Measurements from ENCODE around the gene ARPC3. TPM values are rescaled to one million over a fixed set of nuclear protein-coding genes. Genes with fewer than 3 reads are reported as not detected.
A peak's percentile ranks its signal among the peaks of the same experiment; 100 is the strongest.

Gene ARPC3
- total and polyA plus RNA-seq, 9 of the 15 experiments (the other 6 are each of a cell fraction or from before 2014, with no cell fraction given): 74.2 to 575 (median 345) TPM

DNA sequence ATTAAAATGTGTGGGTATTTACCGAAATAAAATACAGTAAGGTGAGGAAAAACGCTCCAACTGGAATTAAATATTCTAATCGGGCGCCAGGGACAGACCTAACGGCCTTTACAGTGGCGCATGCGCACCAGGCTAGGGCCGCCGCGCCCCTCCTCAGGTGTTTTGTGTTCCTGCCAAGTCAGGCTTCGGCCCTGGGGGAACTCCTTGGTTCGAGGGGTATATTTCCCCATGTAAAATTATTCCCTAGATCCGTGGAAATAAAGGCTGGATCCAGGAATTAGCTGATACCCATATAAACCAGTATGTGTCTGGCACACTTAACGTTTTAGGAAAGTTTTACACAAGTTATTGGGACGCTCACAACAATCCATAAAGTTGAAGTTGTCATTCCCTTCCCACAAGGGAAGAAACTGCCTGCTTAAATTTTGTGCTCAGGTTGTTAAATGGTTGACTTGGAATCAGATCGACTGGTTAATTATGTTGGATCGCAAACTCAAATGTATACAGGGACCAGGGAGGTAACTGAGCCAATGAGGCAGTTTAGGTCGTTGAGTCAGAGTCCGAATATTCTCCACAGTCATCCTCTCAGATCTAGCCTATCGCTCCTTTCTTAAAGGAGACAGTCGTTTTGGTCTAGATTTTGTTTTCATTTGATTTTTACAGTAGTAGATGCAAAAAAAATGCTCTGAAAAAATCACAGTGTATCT lies 46.0 kb downstream of the ARPC3 start (continued):
- TF ChIP-seq FOSL1 (tag; conservative IDR thresholded peaks at IDR 0.05) (no peak; the same call in 1 of the 2 replicates), ZNF311 (CRISPR knock-in tag; IDR thresholded peaks at IDR 0.05) (0 out of 2 replicates have a peak, but pooled peaks have one; percentile 32), CEBPB (tag; IDR thresholded peaks at IDR 0.05) (no peak), RBM15 (IDR thresholded peaks at IDR 0.05; ENCODE audit: insufficient read depth, low read length) (no peak), BRD4 (IDR thresholded peaks at IDR 0.05) (no peak), ZNF232 (CRISPR knock-in tag; IDR thresholded peaks at IDR 0.05) (no peak), ETV5 (CRISPR knock-in tag; IDR thresholded peaks at IDR 0.05; ENCODE audit: low read depth) (no peak), THAP7 (CRISPR knock-in tag; IDR thresholded peaks at IDR 0.05) (no peak), SREBF1 (IDR thresholded peaks at IDR 0.05; ENCODE audit: borderline replicate concordance, low read depth, low read length) (no peak), SMAD1 (IDR thresholded peaks at IDR 0.05; ENCODE audit: low read depth, low read length, partially characterized antibody) (peak; percentile 72), HCFC1 (IDR thresholded peaks at IDR 0.05; ENCODE audit: low read depth, low read length) (no peak), KDM2B (CRISPR knock-in tag; IDR thresholded peaks at IDR 0.05) (no peak), TAF7 (tag; IDR thresholded peaks at IDR 0.05) (peak; percentile 26; the same call in 1 of the 2 replicates), ZNF589 (CRISPR knock-in tag; IDR thresholded peaks at IDR 0.05; ENCODE audit: low read depth) (no peak), SUPT5H (IDR thresholded peaks at IDR 0.05) (peak; percentile 24), LEF1 (IDR thresholded peaks at IDR 0.05) (0 out of 2 replicates have a peak, but pooled peaks have one; percentile 19), MYBL2 (IDR thresholded peaks at IDR 0.05; ENCODE audit: low read depth) (peak; percentile 45; the same call in 1 of the 2 replicates), MYBL2 (CRISPR knock-in tag; IDR thresholded peaks at IDR 0.05; ENCODE audit: borderline replicate concordance) (no peak), KLF13 (tag; IDR thresholded peaks at IDR 0.05; ENCODE audit: borderline replicate concordance, low read depth) (0 out of 2 replicates have a peak, but pooled peaks have one; percentile 20), CREBBP (IDR thresholded peaks at IDR 0.05; ENCODE audit: low read depth, low read length) (no peak), ZNF561 (CRISPR knock-in tag; conservative IDR thresholded peaks at IDR 0.05) (no peak; the same call in 1 of the 2 replicates), ZNF586 (CRISPR knock-in tag; conservative IDR thresholded peaks at IDR 0.05) (no peak), U2AF2 (optimal IDR thresholded peaks at IDR 0.05; ENCODE audit: low read depth, low read length) (no peak), NFRKB (IDR thresholded peaks at IDR 0.05; ENCODE audit: low read depth) (no peak)
- TF ChIP-seq, protein P1, sequence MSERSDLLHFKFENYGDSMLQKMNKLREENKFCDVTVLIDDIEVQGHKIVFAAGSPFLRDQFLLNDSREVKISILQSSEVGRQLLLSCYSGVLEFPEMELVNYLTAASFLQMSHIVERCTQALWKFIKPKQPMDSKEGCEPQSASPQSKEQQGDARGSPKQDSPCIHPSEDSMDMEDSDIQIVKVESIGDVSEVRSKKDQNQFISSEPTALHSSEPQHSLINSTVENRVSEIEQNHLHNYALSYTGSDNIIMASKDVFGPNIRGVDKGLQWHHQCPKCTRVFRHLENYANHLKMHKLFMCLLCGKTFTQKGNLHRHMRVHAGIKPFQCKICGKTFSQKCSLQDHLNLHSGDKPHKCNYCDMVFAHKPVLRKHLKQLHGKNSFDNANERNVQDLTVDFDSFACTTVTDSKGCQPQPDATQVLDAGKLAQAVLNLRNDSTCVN (CRISPR knock-in tag; IDR thresholded peaks at IDR 0.05): no peak
